Right atrium auricular region (tissue), 2 donors: ENCODE measurements around the gene SLFN12. TPM values are rescaled to one million over a fixed set of nuclear protein-coding genes. Genes with fewer than 3 reads are reported as not detected.

Experiments
- DNase-seq: peaks from one replicate; pipeline ENCODE4 v3.0.0-alpha.2; 2019; ENCODE audit warnings: low spot score
- H3K27ac ChIP-seq, 2 donors: fragments of 200-600 bp; sonication (generic); 1 replicate in 1 of 2; 2 replicates in 1 of 2; pipeline ENCODE4 v1.5.1; 2016 to 2019
- H3K27me3 ChIP-seq, 2 donors: fragments of 200-600 bp; sonication (generic); one replicate each; pipeline versions ENCODE4 v1.5.1 to v1.6.0; 2017 to 2019
- H3K36me3 ChIP-seq: fragments of 200-600 bp; sonication (generic); one replicate; pipeline ENCODE4 v1.5.1; 2016
- H3K4me1 ChIP-seq, 2 donors: fragments of 200-600 bp; sonication (generic); one replicate each; pipeline versions ENCODE4 v1.5.1 to v1.6.0; 2017 to 2019
- H3K4me3 ChIP-seq, 2 donors: fragments of 200-600 bp; sonication (generic); 1 replicate in 1 of 2; 2 replicates in 1 of 2; pipeline ENCODE4 v1.5.1; 2017 to 2019; ENCODE audit warnings: mild to moderate bottlenecking in 1 of 2, moderate library complexity in 1 of 2
- H3K9me3 ChIP-seq, 2 donors: fragments of 200-600 bp; sonication (generic); one replicate each; pipeline ENCODE4 v1.5.1; 2019
- CTCF ChIP-seq, 2 donors: fragments of 200-600 bp; sonication (generic); IDR thresholded peaks; one replicate each; pipeline ENCODE4 v1.5.1; 2019; ENCODE audit warnings: antibody characterized with exemption in 2 of 2
- total RNA-seq, 2 donors: library from RNA; depleted of rRNA; stranded (reverse); fragments of >200 nt; gene quantifications; one replicate each; pipeline ENCODE4 v1.1.0, GENCODE V29; 2016

SLFN12 gene
- total RNA-seq, 2 donors from 2014 or later: 3.4 to 3.6 TPM

GRCh38 chr17:35448214-35448898 is 16.1 kb upstream of the SLFN12 start, which contains the start of gene SLFN13:
Gene SLFN13 (minus strand): TSS chr17:35448766. CDS start chr17:35445680, 3,086 bp downstream.
- Histone ChIP-seq H3K4me3 (peak within 1 kb of the TSS; percentile 38 to 63), H3K9me3 (no peaks in the 10 kb centered on the region), H3K36me3 (no peaks in the 10 kb centered on the region), H3K27ac (peak within 1 kb of the TSS; percentile 45 to 73), H3K27me3 (no peaks in the 10 kb centered on the region), H3K4me1 (peaks cover 0 to 24% of the 10 kb centered on the region in 2 donors)
- DNase-seq: peak; percentile 81
- no peak for TF ChIP-seq CTCF (IDR thresholded peaks at IDR 0.05)

GRCh38 chr17:35447499-35447898 is 15.2 kb upstream of the SLFN12 start:
- TF ChIP-seq CTCF (IDR thresholded peaks at IDR 0.05): no peak
- no peak for DNase-seq
- Histone ChIP-seq H3K27me3 (no peaks in the 10 kb centered on the region), H3K4me3 (peak overlapping the region in 1 of 2 donors; percentile 63), H3K9me3 (no peaks in the 10 kb centered on the region), H3K36me3 (no peaks in the 10 kb centered on the region), H3K27ac (peak overlapping the region; percentile 45 to 73), H3K4me1 (peaks cover 0 to 24% of the 10 kb centered on the region in 2 donors)

GRCh38 chr17:35438433-35438832 is 6.1 kb upstream of the SLFN12 start:
- no peak for DNase-seq
- no peak for TF ChIP-seq CTCF (IDR thresholded peaks at IDR 0.05)
- H3K4me1 ChIP-seq: peaks cover 0 to 7% of the 10 kb centered on the region in 2 donors
- no peak overlapping the region for H3K4me3 ChIP-seq
- H3K27ac ChIP-seq: no peak overlapping the region
- H3K9me3 ChIP-seq: no peaks in the 10 kb centered on the region
- no peaks in the 10 kb centered on the region for H3K27me3 ChIP-seq
- no peaks in the 10 kb centered on the region for H3K36me3 ChIP-seq

GRCh38 chr17:35433075-35433894 is 985 bp upstream of the SLFN12 start:
- Histone ChIP-seq H3K9me3 (no peaks in the 10 kb centered on the region), H3K4me1 (peaks cover 0 to 31% of the 10 kb centered on the region in 2 donors), H3K36me3 (no peaks in the 10 kb centered on the region), H3K27ac (peak overlapping the region; percentile 86 to 89), H3K4me3 (peak overlapping the region; percentile 47 to 62), H3K27me3 (no peaks in the 10 kb centered on the region)
- TF ChIP-seq CTCF (IDR thresholded peaks at IDR 0.05): peak in 1 of 2 donors; percentile 53
- DNase-seq: peak; percentile 91

GRCh38 chr17:35429702-35430101 is 2.6 kb downstream of the SLFN12 start:
- no peak for TF ChIP-seq CTCF (IDR thresholded peaks at IDR 0.05)

More at GRCh38 chr17:35429702-35430101, 2.6 kb downstream of the SLFN12 start:
- Histone ChIP-seq H3K27ac (no peak overlapping the region), H3K27me3 (no peaks in the 10 kb centered on the region), H3K4me3 (no peak overlapping the region), H3K36me3 (no peaks in the 10 kb centered on the region), H3K9me3 (no peaks in the 10 kb centered on the region), H3K4me1 (peaks cover 0 to 31% of the 10 kb centered on the region in 2 donors)
- DNase-seq: no peak
